ENCODE measurements around the gene SLC36A1. TPM values are rescaled to one million over a fixed set of nuclear protein-coding genes. Genes with fewer than 3 reads are reported as not detected.

The SLC36A1 gene
- total RNA-seq, 4 donors from 2014 or later: 35.2 to 91.3 (median 69.8) TPM

DNA sequence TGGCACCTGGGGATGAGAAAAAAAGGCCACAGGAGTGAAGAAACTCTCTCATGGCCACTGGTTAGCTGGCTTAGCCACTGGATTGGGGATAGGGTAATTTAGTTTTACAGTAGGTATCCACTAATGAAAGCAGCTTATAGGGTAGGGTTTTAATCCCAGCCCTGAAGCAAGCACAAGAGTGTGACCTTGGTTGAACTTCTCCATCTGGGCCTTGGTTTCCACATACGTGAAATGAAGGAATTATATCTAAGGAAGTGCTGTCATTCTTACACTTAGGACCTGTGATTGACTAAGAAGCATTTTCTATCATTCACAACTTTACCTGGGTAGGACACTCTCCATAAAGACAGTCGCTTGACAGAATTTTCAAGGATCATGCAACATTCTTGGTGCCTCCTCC is 94.2 kb downstream of the SLC36A1 start:
- WGBS, 2 donors (ENCODE audit: low coverage in 1 of 2): 89% methylated on average over 2 of the region's 2 CpGs; no CpG with 5 or more reads in 1 of the 2 donors
- in situ Hi-C loops (cut with MboI; ENCODE audit: low pct_ligation_motif_present in 1 of 4, low pct_unique_long_range_greater_than_20kb in 1 of 4, low sequenced_read_pairs in 3 of 4): no loop called here
- Histone ChIP-seq H3K36me3 (no peaks in the 10 kb centered on the region), H3K27ac (no peak overlapping the region), H3K4me3 (no peak overlapping the region), H3K9me3 (no peaks in the 10 kb centered on the region), H3K4me1 (no peaks in the 10 kb centered on the region), H3K27me3 (no peaks in the 10 kb centered on the region)
- no peak for DNase-seq
- intact Hi-C loops (cut with DNase I; ENCODE audit: low total_unique reads): no loop called here
- TF ChIP-seq POLR2AphosphoS5 (IDR thresholded peaks at IDR 0.05): no peak
- TF ChIP-seq, protein P1, sequence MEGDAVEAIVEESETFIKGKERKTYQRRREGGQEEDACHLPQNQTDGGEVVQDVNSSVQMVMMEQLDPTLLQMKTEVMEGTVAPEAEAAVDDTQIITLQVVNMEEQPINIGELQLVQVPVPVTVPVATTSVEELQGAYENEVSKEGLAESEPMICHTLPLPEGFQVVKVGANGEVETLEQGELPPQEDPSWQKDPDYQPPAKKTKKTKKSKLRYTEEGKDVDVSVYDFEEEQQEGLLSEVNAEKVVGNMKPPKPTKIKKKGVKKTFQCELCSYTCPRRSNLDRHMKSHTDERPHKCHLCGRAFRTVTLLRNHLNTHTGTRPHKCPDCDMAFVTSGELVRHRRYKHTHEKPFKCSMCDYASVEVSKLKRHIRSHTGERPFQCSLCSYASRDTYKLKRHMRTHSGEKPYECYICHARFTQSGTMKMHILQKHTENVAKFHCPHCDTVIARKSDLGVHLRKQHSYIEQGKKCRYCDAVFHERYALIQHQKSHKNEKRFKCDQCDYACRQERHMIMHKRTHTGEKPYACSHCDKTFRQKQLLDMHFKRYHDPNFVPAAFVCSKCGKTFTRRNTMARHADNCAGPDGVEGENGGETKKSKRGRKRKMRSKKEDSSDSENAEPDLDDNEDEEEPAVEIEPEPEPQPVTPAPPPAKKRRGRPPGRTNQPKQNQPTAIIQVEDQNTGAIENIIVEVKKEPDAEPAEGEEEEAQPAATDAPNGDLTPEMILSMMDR (IDR thresholded peaks at IDR 0.05): no peak
- TF ChIP-seq POLR2A (IDR thresholded peaks at IDR 0.05): no peak

Small RNAs within 50 kb of the gene (small RNA-seq; reads per million reads assigned to genes)
- 0 to 0.28 (median 0) reads per million in 4 donors for gene MIR6499
- 0 reads per million in 4 donors for gene RNA5SP197

Other genes starting within 250 kb of the SLC36A1 start
- 10 to 100 TPM; 37.7 to 89.2 (median 62.1) TPM for gene CCDC69, start 223.5 kb upstream of the SLC36A1 start, total RNA-seq
- gene GM2A, start 194.4 kb upstream of the SLC36A1 start, total RNA-seq: 10 to 100 TPM in 2 of 4 donors, 1 to 10 TPM in 2; 5.6 to 19.5 (median 11.2) TPM
- gene SLC36A3, start 143.8 kb upstream of the SLC36A1 start, total RNA-seq: not detected
- gene SLC36A2, start 100.0 kb upstream of the SLC36A1 start, total RNA-seq: not detected
- gene FAT2, start 143.7 kb downstream of the SLC36A1 start, total RNA-seq: not detected
- 100 to 1,000 TPM in 1 of 4 donors, 10 to 100 TPM in 3; 47.9 to 267 (median 85.1) TPM for gene SPARC, start 239.3 kb downstream of the SLC36A1 start, total RNA-seq